Mucosa of descending colon (tissue), 3 donors: ENCODE measurements around the gene TMC8. TPM values are rescaled to one million over a fixed set of nuclear protein-coding genes. Genes with fewer than 3 reads are reported as not detected.
"Not testable (repeated sequence)": the region's sequence is repeated elsewhere in the genome, so short reads cannot be mapped to it uniquely, and the experiment has no call there.

Experiments used
- ATAC-seq: fragments of 200-7000 bp; cut with Tn5 transposase; one replicate; pipeline ENCODE4 v1.9.1; 2020; ENCODE audit warnings: mild to moderate bottlenecking, moderate library complexity
- DNase-seq, 3 donors: peaks; one replicate each; pipeline ENCODE4 v3.0.0-alpha.2; 2020
- H3K36me3 ChIP-seq: fragments of 200-600 bp; one replicate; pipeline ENCODE4 v1.8.0; 2021; ENCODE audit warnings: low read depth, mild to moderate bottlenecking
- H3K4me1 ChIP-seq: fragments of 200-600 bp; one replicate; pipeline ENCODE4 v1.8.0; 2021; ENCODE audit warnings: low read depth, mild to moderate bottlenecking
- H3K4me3 ChIP-seq: fragments of 200-600 bp; one replicate; pipeline ENCODE4 v1.8.0; 2021; ENCODE audit warnings: mild to moderate bottlenecking
- H3K9me3 ChIP-seq: fragments of 200-600 bp; one replicate; pipeline ENCODE4 v1.8.0; 2021; ENCODE audit warnings: mild to moderate bottlenecking
- CTCF ChIP-seq: fragments of 200-600 bp; IDR thresholded peaks from one replicate; pipeline ENCODE4 v1.8.0; 2022; ENCODE audit warnings: antibody characterized with exemption, mild to moderate bottlenecking
- intact Hi-C, 2 donors: fragments of 100-400 bp; cut with DNase I in 1 of 2; cut with micrococcal nuclease in 1 of 2; formaldehyde crosslinking; loops; one replicate each; pipeline versions ENCODE4 v1.11.0 to v1.11.1; 2022; cut with DNase I, micrococcal nuclease
- total RNA-seq, 3 donors: library from RNA; stranded (reverse); fragmentation: NEBNext Ultra II Directional in 2 of 3; extraction: Animal tissue kit (Norgen Biotek cat#: 25700) in 2 of 3; gene quantifications; one replicate each; pipeline versions ENCODE4 v1.2.1 to v1.2.4, GENCODE V29; 2021 to 2023
- donor health status: DM: no; HTN: no; CAD: no; lungs with moderate emphysema.
- donor health status: DM: no; HTN: no; CAD: no.
- donor health status: DM: no; HTN: yes; CAD: no.

The TMC8 gene
- total RNA-seq, 3 donors from 2014 or later: 6.0 to 11.4 (median 8.5) TPM

DNA sequence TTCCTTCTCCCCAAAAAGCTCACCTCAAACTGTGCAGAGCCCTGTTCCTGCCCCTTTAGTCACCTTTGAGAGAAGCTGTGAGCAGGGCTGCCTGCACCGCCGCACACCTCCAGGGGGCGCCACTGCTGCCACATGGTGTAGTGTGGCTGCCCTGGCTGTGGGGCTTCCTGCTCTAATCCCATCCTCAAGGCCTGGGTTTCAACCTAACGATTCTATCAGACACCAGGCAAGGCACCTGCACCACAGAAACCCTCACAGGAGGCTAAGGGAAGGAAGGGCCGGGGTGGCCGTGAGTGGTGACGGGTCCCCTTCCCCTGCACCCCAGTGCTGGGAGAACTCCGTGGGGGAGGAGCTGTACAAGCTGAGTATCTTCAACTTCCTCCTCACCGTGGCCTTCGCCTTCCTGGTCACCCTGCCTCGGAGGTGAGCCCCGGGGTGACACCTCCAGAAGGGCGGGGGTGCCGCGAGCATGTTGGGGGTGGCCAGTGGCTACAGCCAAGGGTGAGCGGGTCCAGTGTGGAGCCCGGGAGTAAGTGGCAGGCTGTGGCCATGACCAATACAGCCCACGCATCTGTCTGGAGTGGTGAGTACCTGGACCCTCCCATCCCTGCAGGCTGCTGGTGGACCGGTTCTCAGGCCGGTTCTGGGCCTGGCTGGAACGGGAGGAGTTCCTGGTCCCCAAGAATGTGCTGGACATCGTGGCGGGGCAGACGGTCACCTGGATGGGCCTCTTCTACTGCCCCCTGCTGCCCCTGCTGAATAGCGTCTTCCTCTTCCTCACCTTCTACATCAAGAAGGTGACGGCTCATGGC, 7.0 kb downstream of the TMC8 start:
- intact Hi-C loops: no loop called here
- TF ChIP-seq CTCF: no peak
- Histone ChIP-seq H3K9me3 (no peaks in the 10 kb centered on the region), H3K36me3 (no peaks in the 10 kb centered on the region), H3K4me3 (no peak overlapping the region), H3K4me1 (peaks cover 43% of the 10 kb centered on the region)
- DNase-seq (peak in 2 of 3 donors; percentile 60 to 76), ATAC-seq (no peak)

DNA sequence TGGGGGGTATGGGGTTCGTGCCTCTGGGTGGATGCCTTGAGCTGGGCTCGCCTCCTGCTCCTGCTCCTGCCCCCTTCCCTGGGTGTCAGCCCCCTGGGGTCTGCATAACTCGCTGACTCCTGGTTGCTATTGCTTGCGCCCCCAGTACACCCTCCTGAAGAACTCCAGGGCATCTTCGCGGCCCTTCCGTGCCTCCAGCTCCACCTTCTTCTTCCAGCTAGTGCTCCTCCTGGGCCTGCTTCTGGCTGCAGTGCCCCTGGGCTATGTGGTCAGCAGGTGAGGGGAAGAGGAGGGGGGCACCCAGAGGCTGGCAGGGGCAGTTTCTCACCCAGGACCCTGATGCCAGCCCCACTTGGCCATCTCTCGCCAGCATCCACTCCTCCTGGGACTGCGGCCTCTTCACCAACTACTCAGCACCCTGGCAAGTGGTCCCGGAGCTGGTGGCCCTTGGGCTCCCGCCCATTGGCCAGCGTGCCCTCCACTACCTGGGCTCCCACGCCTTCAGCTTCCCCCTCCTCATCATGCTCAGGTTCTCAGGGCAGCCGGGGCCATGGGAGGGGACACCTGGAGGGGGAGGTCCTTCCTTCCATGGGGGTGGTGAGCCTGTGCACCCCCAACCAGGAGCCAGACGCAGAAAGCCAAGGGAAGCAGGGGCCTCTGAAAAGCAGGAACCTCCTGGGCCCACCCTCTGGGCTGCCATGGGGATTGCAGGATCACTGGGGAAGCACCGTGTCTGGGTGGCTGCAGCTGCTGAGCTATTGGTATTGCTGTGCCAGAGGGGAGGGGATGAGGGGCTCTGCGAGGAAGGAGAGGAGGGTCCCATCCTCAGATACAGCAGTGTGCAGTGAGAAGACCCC, 7.9 kb downstream of the TMC8 start:
- TF ChIP-seq CTCF: no peak
- H3K36me3 ChIP-seq: no peaks in the 10 kb centered on the region
- intact Hi-C loops: no loop called here
- H3K4me3 ChIP-seq: no peak overlapping the region
- no peaks in the 10 kb centered on the region for H3K9me3 ChIP-seq
- peaks cover 36% of the 10 kb centered on the region for H3K4me1 ChIP-seq
- DNase-seq: no peak
- ATAC-seq: no peak

- DNase-seq, intact Hi-C loops, ATAC-seq, H3K36me3 ChIP-seq, H3K4me3 ChIP-seq, H3K9me3 ChIP-seq: not testable (repeated sequence)
- H3K4me1 ChIP-seq: peaks cover 46% of the 10 kb centered on the region
Measured at GRCh38 chr17:78139861-78140168, 9.2 kb downstream of the TMC8 start.

DNA sequence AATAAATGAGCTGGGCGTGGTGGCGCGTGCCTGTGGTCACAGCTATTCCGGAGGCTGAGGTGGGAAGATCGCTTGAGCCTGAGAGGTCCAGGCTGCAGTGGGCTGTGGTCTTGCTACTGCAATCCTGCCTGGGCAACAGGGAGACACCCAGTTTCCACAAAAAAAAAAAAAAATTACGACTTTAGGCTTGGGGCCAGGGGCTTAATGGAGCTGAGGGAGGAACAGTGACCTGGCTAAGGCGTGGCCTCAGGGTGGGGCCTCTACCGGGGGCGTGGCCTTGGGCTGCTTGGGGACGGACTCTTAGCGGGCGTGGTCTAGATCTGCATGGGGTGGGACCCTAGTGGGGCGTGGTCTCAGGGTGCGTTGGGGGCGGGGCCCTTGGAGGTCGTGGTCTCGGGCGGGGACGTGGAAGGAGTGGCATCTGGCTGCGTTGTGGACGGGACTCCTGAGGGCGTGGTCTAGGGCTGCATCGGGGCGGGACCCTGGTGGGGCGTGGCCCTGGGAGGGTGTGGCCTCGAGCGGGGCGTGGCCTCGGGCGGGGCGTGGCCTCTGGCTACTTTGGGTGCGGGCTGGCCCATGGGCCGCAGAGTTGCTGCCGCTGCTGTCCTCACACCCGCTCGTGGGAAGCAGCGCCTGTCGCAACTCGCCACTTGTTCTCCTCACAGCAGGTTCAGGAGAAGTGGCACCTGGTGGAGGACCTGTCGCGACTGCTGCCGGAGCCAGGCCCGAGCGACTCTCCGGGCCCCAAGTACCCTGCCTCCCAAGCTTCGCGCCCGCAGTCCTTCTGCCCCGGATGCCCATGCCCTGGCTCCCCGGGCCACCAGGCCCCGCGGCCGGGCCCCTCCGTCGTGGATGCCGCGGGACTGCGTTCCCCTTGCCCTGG, 9.8 kb downstream of the TMC8 start:
- no peaks in the 10 kb centered on the region for H3K9me3 ChIP-seq
- no peaks in the 10 kb centered on the region for H3K36me3 ChIP-seq
- no peak for TF ChIP-seq CTCF
- no peak overlapping the region for H3K4me3 ChIP-seq
- DNase-seq (peak; percentile 98 to 99 (median 98)), ATAC-seq (peak; percentile 82)
- H3K4me1 ChIP-seq: peaks cover 52% of the 10 kb centered on the region
- intact Hi-C loops: no loop called here

- ATAC-seq: no peak
- DNase-seq: peak in 1 of 3 donors; percentile 49
Measured at GRCh38 chr17:78141437-78142118, 11.0 kb downstream of the TMC8 start.

More at GRCh38 chr17:78141437-78142118, 11.0 kb downstream of the TMC8 start:
- H3K36me3 ChIP-seq: no peaks in the 10 kb centered on the region
- peaks cover 60% of the 10 kb centered on the region for H3K4me1 ChIP-seq
- H3K4me3 ChIP-seq: no peak overlapping the region
- H3K9me3 ChIP-seq: no peaks in the 10 kb centered on the region
- no peak for TF ChIP-seq CTCF
- intact Hi-C loops: no loop called here
